ENCODE results near the gene DYNLL1. TPM values are rescaled to one million over a fixed set of nuclear protein-coding genes. Genes with fewer than 3 reads are reported as not detected.
"Not testable (repeated sequence)": the region's sequence is repeated elsewhere in the genome, so short reads cannot be mapped to it uniquely, and the experiment has no call there.

Gene DYNLL1
- 251 and 497 TPM in 2 replicates for total RNA-seq (2014; rRNA removed; shearing (Covaris generic))

DNA sequence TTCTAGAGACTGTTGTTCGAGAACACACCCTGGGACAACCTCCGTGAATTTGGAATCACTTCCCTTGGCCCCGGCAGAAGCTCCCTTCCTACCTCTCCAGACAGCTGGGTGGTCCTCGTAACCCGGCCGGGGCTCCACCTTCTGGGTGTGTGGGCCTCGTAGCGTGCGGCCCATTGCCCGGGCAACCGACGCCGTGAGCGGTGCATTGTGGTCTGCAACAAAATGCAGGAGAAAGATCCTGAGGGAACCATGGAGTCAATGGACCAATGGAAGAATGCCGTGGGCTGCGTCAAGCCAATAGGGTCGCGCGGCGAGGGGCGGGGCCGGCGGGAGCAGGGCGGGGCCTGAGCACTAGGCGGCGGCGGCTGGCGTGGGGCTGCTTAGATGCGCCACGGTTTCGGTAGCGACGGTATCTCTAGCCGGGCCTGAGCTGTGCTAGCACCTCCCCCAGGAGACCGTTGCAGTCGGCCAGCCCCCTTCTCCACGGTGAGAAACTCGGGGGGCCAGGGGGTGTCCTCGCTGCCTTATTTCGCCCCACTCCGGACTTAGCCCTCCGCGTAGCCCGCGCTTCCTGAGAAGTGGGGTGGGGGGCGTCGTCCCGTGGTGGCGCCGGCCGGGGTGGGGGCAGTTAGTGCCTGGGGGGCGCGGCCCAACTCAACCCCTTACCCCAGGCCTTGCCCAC is at the start of gene DYNLL1:
Gene DYNLL1 (plus strand): TSS at position 383 of the 682 bp plus-strand sequence. CDS start 309 bp downstream, outside the sequence.
- Histone ChIP-seq H3K9me3 (replicated peaks) (no peaks in the 10 kb centered on the region), H3K36me3 (peaks cover 38% of the 10 kb centered on the region), H3K27me3 (replicated peaks) (no peaks in the 10 kb centered on the region), H3K4me1 (replicated peaks) (peaks cover 16% of the 10 kb centered on the region; the same call in 1 of the 2 replicates), H3K4me3 (peak within 1 kb of the TSS; percentile 57), H3K27ac (peak within 1 kb of the TSS; percentile 40)
- DNase-seq (ENCODE audit: low read depth in 1 of 2, low spot score in 2 of 2): peak; percentile 94 to 96

DNA sequence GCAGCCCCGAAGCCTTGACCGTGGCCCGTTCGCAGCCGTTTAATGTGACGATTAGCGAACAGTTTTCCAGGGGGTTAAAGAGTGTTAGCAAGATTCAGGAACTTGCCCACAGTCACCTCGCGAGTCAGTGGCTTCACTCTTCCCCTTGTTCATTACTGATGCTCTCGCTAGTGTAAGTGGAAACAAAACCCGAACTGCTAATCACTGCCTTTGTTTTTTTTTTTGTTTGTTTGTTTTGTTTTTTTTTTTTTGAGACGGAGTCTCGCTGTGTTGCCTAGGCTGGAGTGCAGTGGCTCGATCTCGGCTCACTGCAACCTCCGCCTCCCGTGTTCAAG is 49.1 kb upstream of the DYNLL1 start:
- not testable (repeated sequence) for H3K27ac ChIP-seq; H3K9me3 ChIP-seq (replicated peaks); DNase-seq (ENCODE audit: low read depth in 1 of 2, low spot score in 2 of 2); H3K27me3 ChIP-seq (replicated peaks)
- H3K4me1 ChIP-seq (replicated peaks): peaks cover 17% of the 10 kb centered on the region
- peaks cover 68% of the 10 kb centered on the region for H3K36me3 ChIP-seq
- H3K4me3 ChIP-seq: peak overlapping the region; percentile 89

DNA sequence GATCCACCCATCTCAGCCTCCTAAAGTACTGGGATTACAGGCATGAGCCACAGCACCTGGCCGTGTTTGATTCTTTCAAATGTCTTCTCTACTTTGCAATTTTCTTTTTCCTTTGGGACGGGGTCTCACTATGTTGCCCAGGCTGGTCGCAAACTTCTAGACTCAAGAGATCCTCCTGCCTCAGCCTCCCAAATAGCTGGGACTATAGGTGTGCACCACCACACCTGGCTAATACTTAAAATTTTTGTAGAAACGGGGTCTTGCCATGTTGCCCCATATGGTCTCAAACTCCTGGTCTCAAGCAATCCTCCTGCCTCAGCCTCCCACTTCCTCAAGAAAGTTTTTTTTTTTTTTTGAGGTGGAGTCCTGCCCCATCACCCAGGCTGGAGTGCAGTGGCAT is 47.9 kb upstream of the DYNLL1 start:
- no peak overlapping the region for H3K27ac ChIP-seq
- H3K4me3 ChIP-seq: no peak overlapping the region
- peaks cover 69% of the 10 kb centered on the region for H3K36me3 ChIP-seq
- DNase-seq (ENCODE audit: low read depth in 1 of 2, low spot score in 2 of 2): no peak
- H3K4me1 ChIP-seq (replicated peaks): peaks cover 17% of the 10 kb centered on the region
- no peaks in the 10 kb centered on the region for H3K9me3 ChIP-seq (replicated peaks)
- no peaks in the 10 kb centered on the region for H3K27me3 ChIP-seq (replicated peaks)

DNA sequence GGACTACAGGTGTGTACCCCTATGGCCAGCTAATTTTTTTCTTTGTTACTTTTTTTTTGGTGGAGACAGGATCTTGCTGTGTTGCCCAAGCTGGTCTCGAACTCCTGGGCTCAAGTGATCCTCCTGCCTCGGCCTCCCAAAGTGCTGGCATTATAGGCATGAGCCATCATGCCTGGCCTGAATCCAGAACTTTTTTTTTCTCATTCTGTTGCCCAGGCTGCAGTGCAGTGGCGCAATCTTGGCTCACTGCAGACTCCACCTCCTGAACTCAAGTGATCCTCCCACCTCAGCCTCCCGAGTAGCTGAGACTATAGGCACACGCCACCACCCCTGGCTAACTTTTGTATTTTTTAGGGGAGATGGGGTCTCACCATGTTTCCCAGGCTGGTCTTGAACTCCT is 43.4 kb upstream of the DYNLL1 start:
- peaks cover 75% of the 10 kb centered on the region for H3K36me3 ChIP-seq
- H3K27me3 ChIP-seq (replicated peaks); DNase-seq (ENCODE audit: low read depth in 1 of 2, low spot score in 2 of 2); H3K27ac ChIP-seq; H3K4me1 ChIP-seq (replicated peaks); H3K9me3 ChIP-seq (replicated peaks); H3K4me3 ChIP-seq: not testable (repeated sequence)

DNA sequence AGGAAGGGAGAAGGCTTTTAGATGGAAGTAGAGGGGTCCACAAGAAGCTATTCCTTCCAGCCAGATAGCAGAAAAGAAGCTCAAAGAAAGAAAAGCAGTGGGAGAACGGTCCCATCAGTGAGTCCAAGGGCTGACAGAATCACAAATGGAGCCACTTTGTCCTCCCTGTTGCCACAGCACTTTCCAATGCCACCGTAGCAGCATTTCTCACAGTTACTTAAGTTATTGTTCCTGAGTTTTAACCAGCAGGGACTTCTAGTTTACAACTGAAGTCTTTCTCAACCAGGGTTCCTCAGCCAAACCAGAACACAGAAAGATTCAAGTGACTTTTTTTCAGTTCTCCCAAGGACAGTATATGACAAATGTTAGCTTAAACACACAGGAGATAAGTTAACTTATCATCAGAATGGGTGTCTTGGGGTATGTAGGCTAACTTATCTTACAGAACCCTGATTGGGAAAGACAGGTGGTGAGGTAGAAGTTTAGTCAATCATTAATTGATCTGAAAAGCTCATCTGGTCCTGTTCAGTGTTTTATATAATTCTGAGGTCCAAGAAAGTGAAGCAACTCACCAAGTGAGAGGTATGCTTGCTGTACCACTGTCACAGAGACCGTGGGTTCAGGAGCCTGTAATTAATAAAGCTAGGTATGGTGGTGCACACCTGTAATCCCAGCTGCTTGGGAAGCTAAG is 42.7 kb upstream of the DYNLL1 start:
- H3K36me3 ChIP-seq: peaks cover 78% of the 10 kb centered on the region
- no peaks in the 10 kb centered on the region for H3K9me3 ChIP-seq (replicated peaks)
- no peak overlapping the region for H3K4me3 ChIP-seq
- H3K4me1 ChIP-seq (replicated peaks): no peaks in the 10 kb centered on the region
- DNase-seq (ENCODE audit: low read depth in 1 of 2, low spot score in 2 of 2): no peak
- no peak overlapping the region for H3K27ac ChIP-seq
- H3K27me3 ChIP-seq (replicated peaks): no peaks in the 10 kb centered on the region

DNA sequence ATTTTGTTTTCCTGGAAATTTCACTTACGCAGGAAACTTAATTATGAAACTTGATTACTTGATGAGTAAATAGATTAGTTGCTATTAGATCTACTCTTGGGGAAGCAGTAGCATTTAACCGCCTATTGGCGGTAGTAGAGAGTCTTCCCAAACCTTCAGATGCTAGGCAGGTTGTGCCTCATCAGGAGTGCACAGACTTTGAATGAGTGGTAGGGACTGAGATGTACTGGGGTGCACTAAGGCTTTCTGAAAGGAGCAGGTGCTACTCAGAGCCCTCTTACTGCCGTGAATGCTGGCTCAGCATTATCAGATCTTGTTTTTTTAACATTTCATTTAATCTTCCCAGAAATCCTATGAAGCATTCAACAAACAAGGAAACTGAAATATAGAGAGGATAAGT is 41.9 kb upstream of the DYNLL1 start:
- no peak overlapping the region for H3K27ac ChIP-seq
- no peaks in the 10 kb centered on the region for H3K9me3 ChIP-seq (replicated peaks)
- H3K4me1 ChIP-seq (replicated peaks): no peaks in the 10 kb centered on the region
- DNase-seq (ENCODE audit: low read depth in 1 of 2, low spot score in 2 of 2): no peak
- no peak overlapping the region for H3K4me3 ChIP-seq
- no peaks in the 10 kb centered on the region for H3K27me3 ChIP-seq (replicated peaks)
- H3K36me3 ChIP-seq: peaks cover 83% of the 10 kb centered on the region

GRCh38 chr12:120455302-120455701 is 40.6 kb upstream of the DYNLL1 start:
- Histone ChIP-seq H3K9me3 (replicated peaks) (no peaks in the 10 kb centered on the region), H3K27me3 (replicated peaks) (no peaks in the 10 kb centered on the region), H3K4me3 (no peak overlapping the region), H3K27ac (no peak overlapping the region), H3K36me3 (peaks cover 83% of the 10 kb centered on the region), H3K4me1 (replicated peaks) (no peaks in the 10 kb centered on the region)
- no peak for DNase-seq (ENCODE audit: low read depth in 1 of 2, low spot score in 2 of 2)

GRCh38 chr12:120457133-120457532 is 38.8 kb upstream of the DYNLL1 start:
- Histone ChIP-seq H3K27ac (no peak overlapping the region), H3K4me1 (replicated peaks) (no peaks in the 10 kb centered on the region), H3K9me3 (replicated peaks) (no peaks in the 10 kb centered on the region), H3K27me3 (replicated peaks) (no peaks in the 10 kb centered on the region), H3K4me3 (no peak overlapping the region), H3K36me3 (peaks cover 89% of the 10 kb centered on the region)
- DNase-seq (ENCODE audit: low read depth in 1 of 2, low spot score in 2 of 2): no peak

GRCh38 chr12:120460157-120460556 is 35.8 kb upstream of the DYNLL1 start:
- DNase-seq (ENCODE audit: low read depth in 1 of 2, low spot score in 2 of 2): no peak
- no peak overlapping the region for H3K27ac ChIP-seq
- no peaks in the 10 kb centered on the region for H3K9me3 ChIP-seq (replicated peaks)
- H3K4me1 ChIP-seq (replicated peaks): no peaks in the 10 kb centered on the region
- H3K4me3 ChIP-seq: no peak overlapping the region
- peaks cover 96% of the 10 kb centered on the region for H3K36me3 ChIP-seq
- H3K27me3 ChIP-seq (replicated peaks): no peaks in the 10 kb centered on the region

- Histone ChIP-seq H3K9me3 (replicated peaks) (no peaks in the 10 kb centered on the region), H3K36me3 (peaks cover 98% of the 10 kb centered on the region), H3K4me3 (no peak overlapping the region), H3K4me1 (replicated peaks) (no peaks in the 10 kb centered on the region), H3K27ac (no peak overlapping the region), H3K27me3 (replicated peaks) (no peaks in the 10 kb centered on the region)
- no peak for DNase-seq (ENCODE audit: low read depth in 1 of 2, low spot score in 2 of 2)
Measured at GRCh38 chr12:120462099-120462640, 33.7 kb upstream of the DYNLL1 start.

DNA sequence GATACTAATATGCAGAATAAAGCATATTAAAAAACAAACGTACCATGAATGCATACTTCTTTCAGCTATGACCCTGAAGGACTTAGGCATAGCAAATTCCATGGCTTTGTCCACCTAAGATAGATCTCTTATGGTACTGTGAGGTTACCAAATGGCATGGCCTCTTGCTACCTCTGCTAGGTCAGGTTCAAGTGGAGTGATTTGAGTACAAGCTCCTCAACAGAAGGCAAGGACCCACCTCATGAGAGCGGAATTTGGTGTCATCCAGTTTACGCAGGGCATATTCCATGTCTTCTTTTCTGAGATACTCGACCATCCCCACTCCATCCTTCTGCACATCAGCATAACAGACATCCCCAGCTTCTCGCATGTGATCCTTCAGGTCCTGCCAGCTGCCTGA is 32.2 kb upstream of the DYNLL1 start:
- Histone ChIP-seq H3K4me1 (replicated peaks) (no peaks in the 10 kb centered on the region; the same call in 1 of the 2 replicates), H3K36me3 (peaks cover 90% of the 10 kb centered on the region), H3K4me3 (no peak overlapping the region), H3K27me3 (replicated peaks) (no peaks in the 10 kb centered on the region), H3K27ac (no peak overlapping the region), H3K9me3 (replicated peaks) (no peaks in the 10 kb centered on the region)
- DNase-seq (ENCODE audit: low read depth in 1 of 2, low spot score in 2 of 2): no peak

DNA sequence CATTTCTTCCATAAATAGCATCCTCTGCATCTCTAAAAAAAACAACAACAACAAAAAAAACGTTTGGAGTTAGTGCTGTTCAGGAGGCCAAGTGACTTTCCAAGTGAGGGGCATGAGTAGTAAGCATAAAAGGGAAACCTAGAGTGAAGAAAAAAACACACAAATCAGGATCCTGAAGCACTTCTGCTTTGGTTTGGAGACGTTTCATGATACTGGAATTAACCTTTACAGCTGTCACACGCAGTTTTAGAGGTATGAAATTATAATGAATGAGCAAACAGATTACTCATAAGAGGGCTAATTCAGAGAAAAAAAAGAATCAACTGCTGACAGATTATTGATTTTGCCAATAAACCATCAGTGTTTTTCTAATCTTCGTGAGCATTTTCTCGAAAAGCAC is 30.2 kb upstream of the DYNLL1 start:
- peaks cover 11% of the 10 kb centered on the region for H3K4me1 ChIP-seq (replicated peaks)
- no peak for DNase-seq (ENCODE audit: low read depth in 1 of 2, low spot score in 2 of 2)
- H3K27ac ChIP-seq: no peak overlapping the region
- no peaks in the 10 kb centered on the region for H3K27me3 ChIP-seq (replicated peaks)
- no peaks in the 10 kb centered on the region for H3K9me3 ChIP-seq (replicated peaks)
- H3K4me3 ChIP-seq: no peak overlapping the region
- peaks cover 81% of the 10 kb centered on the region for H3K36me3 ChIP-seq

DNA sequence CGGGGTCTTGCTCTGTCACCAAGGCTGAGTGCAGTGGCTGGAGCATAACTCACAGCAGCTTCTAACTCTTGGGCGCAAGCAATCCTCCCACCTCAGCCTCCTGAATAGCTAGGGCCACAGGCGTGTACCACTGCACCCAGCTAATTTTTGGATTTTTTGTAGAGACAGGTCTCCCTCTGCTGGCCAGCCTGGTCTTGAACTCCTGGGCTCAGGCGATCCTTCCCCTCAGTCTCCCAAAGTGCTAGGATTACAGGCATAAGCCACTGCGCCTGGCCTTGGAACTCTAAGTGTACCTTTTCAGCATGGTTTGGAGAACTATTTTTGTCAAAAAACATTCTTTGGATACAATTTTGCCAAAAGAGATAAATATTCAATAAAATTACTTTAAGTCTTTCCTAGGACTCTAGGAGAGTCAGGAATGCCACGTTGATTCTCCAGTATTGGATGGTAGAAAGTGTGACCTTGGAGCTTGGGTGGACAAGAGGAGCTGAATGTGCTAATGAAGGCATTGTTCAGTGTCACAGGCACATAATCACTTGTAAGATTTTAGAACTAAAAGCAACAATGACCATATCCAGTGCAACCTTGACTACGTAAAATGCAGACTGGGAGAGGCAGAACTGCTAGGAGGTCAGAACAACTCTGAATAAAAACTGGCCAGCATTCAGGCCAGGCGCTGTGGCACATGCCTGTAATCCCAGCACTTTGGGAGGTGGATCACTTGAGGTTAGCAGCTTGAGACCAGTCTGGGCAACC is 29.2 kb upstream of the DYNLL1 start:
- H3K27ac ChIP-seq: no peak overlapping the region
- H3K36me3 ChIP-seq: peaks cover 73% of the 10 kb centered on the region
- no peaks in the 10 kb centered on the region for H3K9me3 ChIP-seq (replicated peaks)
- peak; percentile 29 to 53 for DNase-seq (ENCODE audit: low read depth in 1 of 2, low spot score in 2 of 2)
- H3K27me3 ChIP-seq (replicated peaks): no peaks in the 10 kb centered on the region
- peaks cover 11% of the 10 kb centered on the region for H3K4me1 ChIP-seq (replicated peaks)
- no peak overlapping the region for H3K4me3 ChIP-seq

GRCh38 chr12:120467439-120467838 is 28.5 kb upstream of the DYNLL1 start:
- no peak for DNase-seq (ENCODE audit: low read depth in 1 of 2, low spot score in 2 of 2)
- peaks cover 66% of the 10 kb centered on the region for H3K36me3 ChIP-seq
- no peaks in the 10 kb centered on the region for H3K9me3 ChIP-seq (replicated peaks)
- no peak overlapping the region for H3K27ac ChIP-seq
- peaks cover 11% of the 10 kb centered on the region for H3K4me1 ChIP-seq (replicated peaks)
- no peak overlapping the region for H3K4me3 ChIP-seq
- no peaks in the 10 kb centered on the region for H3K27me3 ChIP-seq (replicated peaks)
